GM18858 (cell line): ENCODE results near the gene LAMTOR4.

Source experiments
- ATAC-seq: cut with Tn5 transposase; IDR thresholded peaks from one replicate; pipeline ENCODE4 v1.9.1; 2021; ENCODE audit not compliant: unreplicated experiment

Gene LAMTOR4

DNA sequence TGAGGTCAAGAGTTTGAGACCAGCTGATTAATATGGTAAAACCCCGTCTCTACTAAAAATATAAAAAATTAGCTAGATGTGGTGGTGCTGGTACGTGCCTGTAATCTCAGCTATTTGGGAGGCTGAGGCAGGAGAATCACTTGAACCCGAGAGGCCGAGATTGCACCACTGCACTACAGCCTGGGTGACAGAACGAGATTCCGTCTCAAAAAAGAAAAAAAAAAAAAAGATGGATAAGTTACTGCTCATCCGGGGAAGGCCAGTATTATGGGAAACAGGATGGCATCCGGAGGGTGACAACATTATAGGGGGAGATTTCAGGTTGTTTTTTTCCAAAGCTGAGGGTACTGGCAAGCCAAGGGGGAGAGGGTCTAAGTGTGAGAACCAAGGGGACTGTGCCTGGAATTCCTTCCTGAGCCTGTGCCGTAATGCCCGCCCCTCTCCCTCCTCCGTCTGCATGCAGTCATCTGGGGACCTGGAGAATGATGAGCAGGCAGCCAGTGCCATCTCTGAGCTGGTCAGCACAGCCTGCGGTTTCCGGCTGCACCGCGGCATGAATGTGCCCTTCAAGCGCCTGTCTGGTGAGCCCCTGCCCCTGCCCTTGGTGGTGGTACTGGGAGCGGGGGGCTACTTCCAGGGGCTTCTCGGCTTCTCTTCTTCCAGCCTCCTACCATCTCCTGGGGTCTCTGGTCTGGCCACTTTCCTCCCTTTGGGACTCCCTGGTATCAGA, 4.4 kb downstream of the LAMTOR4 start:
- ATAC-seq: no peak

DNA sequence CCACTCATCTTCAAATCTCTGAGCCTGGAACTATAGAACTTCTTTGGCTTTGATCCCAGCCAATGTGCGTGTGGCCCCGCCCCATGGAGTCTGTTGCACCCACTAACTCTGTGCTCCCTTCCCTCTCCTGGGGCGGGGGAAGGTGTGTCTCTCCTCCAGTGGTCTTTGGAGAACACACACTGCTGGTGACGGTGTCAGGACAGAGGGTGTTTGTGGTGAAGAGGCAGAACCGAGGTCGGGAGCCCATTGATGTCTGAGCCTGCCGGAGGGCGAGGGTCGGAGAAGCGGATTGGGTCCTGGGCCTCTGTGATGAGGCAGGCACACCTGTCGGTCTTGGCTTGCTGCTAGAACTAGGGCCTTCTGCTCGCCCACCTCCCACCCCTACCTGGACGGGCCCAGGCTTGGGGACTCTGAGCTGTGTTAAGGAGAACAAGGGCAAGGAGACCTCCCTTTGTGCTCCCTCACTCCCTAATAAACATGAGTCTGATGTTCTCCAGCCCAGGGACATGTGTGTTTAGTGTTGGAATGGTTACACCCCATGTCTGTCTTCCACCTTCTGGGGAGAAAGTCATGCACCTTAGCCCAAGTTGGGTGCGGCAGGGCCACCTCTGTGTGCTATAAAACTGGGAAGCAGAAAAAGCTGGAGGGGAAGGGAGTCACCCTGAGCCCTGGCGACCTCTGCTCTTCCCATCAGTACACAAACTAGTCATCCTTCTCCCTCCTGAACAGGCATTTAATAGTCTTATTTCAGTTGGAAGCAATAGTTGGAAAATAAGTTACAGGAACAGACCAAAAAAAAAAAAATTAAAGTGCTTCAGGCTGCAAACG, 5.2 kb downstream of the LAMTOR4 start:
- no peak for ATAC-seq

DNA sequence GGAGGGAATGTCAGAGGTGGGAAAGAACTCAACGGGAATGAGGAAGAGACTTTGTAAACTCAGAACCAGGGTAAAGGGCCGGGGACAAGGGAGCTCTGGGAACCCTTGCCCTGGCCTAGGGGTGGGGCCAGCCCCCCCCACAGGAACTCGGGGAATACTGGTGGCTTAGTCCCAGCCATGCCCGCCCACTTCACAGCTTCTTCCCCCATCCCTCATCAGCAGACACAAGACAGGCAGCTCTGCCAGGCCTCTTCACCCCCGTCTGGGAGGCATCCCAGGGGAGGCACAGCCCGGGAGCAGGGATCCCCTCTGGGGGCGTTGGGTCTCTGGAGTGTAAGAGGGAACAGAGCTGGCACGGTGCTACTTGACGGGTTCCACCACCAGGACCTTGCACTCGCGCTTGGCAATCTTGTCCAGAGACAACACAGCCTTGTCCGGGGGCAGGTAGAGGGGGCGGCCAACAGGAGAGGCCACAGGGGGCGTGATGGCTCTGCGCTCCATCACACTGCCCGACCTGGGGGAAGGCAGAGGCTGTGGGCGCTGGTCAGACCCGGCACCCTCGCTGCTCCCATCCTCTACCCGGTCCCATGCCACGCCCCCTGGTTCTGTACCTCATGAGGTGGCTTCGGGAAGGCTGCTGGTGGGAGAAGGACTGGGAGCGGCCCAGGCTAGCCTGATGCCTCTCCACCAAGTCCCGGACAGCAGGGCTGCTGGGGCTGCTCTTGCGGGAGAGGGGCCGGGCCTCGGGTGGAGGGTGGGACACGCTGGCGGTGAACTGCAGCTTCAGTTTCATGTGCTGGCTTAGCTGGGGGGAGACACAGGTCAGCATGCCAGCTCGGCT, 6.2 kb downstream of the LAMTOR4 start:
- ATAC-seq: no peak

DNA sequence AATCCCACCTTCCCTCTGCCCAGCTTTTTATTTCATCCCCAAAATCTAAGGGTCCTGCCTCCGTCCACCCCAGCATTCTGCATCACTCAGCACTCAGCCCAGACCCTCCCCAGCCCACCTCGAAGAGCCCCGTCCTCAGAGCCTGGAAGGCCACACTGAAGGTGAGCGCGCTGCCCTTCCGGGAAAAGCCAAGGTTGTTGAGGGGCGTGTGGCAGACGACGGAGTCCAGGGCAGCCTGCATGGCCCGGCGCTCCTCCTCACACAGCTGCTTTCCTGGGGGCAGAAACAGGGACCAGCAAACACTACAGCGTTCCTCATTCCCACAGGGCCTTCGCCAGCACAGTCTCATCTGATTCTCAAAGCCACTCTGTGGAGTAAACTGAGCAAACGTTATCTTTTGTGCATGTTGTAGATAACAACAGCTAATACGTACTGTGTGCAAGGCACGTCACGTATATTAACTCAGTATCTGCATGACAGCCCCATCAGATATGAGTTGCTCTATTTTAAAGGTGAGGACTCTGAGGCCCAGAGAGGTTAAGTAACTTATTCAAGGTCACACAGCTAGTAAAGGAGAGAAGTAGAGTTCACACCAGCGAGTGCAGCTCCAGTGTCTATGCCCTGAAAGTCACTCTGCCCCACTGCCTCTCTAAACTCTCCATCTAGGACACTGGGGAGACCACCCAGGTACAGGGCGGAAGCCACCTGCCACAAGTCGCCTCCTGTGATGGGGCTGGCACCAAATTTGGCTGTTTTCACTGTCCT, 7.0 kb downstream of the LAMTOR4 start:
- no peak for ATAC-seq

DNA sequence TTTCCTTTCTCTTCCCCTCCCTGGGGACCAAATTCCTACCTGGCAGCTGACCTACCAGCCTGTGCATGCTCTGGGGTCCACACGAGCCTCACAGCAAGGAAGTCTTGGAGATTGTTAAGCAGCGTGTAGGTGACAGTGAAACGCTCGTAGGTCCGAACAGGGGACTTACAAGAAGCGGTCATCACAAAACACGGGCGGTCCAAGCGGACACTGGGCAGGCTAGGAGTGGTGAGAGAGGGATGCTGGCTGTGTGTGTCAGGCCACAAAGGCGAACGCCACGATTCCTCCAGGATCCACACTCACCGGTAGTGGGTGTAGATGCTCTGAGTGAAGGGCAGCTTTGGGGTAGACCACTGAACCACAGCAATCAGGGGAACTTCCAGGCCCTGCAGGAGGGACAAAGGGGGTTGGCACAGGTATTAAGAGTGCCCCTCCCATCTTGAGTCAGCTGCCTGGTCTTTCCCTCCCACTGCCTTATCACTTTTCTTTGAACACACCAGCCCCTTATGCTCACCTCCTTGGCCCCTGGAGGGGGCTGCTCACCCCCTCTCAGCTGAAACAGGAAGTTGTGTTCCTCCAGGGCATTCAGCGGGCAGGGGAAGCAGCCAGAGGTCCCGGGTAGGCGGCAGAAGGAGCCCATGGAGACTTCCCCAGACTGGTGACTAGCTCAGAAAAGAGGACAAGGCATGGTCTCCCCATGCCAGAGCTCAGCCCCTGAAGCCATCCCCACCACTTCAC, 7.8 kb downstream of the LAMTOR4 start:
- ATAC-seq: no peak

DNA sequence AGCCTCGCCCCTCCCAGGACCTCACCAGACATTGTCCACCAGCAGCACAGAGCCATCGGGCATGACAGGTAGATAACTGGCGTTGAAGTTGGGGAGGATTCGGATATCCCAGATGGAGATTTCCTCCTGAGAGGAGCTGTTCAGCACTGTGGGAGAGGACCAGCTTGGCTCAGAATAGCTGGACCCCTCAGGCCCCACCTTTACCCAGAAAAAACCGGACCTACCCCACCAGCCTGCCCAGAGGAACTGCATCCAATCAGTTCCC, 8.3 kb downstream of the LAMTOR4 start:
- ATAC-seq: no peak

DNA sequence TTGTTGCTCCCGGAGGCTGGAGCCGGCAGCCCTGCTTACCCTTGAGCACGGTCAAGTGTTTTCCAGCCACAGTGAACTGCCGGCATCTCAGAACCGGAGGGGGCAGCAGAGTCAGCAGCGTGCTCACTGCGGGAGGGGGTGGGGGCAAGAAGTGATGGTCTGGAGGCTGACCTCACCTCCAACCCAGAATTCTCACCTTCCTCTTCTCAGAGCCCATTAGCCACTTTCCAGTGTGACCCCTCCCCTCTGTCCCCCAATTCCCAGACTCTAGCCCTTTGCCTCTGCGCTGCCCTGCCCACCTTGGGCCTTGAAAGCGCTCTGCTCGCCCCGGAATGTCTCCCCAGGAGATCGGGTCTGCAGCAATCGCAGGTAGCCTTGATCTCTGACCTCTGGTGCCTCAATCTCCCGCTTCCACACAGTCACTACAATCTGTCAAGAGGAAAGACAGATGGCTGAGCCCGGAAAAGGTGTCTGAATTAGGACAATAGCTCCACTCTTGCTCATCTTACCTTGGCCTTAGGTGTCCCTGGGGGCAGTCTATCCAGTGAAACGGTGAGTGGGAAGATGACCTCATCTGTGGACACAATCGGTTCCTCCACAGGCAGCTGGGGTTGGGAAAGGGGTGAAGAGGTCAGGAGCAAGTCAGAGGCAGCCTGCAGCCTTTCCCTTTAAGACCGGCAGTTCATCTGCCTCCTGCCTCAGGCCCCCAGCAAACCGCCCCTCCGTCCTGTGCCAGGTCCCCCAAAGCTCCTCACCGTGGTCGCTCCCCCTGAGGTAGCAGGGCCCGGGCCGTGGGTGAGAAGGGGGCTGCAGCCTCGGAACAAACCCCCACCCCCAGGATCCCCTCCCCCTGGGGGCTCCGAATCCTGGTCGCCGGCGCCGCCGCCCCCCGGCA, 8.9 kb downstream of the LAMTOR4 start:
- no peak for ATAC-seq

DNA sequence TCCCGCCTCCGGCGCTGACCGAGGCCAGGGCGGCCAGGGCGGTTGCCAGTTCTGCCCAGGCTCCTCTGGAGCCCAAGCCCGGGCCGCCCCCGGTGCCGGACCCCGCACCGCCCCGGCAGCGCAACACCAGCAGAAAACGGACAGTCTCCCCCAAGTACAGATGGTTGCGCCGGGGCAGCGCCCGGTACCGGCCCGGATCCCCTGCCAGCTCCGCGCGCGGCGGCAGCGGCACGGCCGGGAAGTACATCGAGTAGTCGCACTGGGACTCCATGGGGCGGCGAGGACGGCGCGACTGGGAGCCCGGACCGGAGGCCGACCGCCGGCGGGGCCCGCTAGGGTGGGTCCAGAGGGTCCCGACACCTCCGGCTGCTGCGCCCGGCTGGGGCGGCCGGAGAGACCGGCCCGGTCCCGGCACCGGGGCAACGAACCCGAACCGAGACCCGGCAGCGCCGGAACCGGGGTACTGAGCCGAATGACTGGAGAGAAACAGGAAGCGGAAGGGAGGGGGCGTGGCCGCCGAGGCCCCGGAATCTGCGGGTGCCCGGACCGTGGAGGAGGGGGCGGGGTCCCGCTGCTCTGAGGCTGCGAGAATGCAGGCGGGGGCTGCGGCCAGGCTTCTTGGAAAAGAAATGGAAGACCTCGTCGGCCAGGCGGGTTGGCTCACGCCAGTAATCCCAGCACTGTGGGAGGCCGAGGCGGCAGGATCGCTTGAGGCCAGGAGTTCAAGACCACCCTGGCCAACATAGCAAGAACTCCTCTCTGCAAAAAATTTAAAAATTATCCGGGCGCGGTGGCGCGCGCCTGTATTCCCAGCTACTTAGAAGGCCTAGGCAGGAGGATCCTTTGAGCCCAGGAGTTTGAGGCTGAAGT, 9.7 kb downstream of the LAMTOR4 start, which contains the start of gene TRAPPC14:
Gene TRAPPC14 (minus strand): TSS at position 495 of the 870 bp plus-strand sequence. CDS start 224 bp downstream, at position 271.
- peak; percentile 80 for ATAC-seq

DNA sequence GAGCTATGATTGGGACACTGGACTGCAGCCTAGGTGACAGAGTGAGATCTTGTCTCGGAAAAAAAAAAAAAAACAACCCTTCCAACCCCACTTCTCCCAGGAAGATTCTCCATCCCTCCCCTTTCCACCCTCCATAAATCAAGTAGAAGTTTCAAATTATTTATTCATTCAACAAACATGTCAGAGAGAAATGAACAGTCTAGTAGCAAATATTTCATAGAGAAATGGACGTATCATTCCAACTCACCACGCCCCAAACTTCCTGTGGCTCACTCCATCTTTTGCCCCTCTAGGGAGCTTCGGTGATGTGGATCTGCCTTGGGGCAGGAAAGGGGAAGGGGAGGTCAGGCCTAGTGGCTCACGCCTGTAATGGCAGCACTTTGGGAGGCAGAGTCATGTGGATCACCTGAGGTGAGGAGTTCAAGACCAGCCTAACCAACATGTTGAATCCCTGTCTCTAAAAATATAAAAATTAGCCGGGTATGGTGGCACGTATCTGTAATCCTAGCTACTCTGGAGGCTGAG, 10.4 kb downstream of the LAMTOR4 start:
- no peak for ATAC-seq

DNA sequence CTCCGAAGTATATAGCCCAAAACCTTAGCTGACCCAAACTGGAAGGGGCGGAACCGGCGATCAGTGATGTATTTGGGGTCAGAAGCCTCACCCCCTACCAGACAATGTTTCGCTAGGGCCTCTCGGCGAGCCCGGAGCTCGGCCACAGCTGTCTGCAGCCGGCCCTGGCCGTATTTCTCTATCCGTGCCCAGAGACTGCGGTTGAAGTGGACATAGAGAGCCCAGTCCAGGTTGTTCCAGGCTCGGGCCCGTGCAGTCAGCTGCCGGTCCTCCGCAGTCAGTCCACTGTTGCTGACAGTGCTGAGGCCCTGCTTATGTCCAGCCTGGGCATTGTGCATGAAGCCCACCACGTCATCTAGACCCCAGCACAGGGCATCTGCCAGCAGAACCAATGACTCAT, 11.3 kb downstream of the LAMTOR4 start:
- no peak for ATAC-seq

DNA sequence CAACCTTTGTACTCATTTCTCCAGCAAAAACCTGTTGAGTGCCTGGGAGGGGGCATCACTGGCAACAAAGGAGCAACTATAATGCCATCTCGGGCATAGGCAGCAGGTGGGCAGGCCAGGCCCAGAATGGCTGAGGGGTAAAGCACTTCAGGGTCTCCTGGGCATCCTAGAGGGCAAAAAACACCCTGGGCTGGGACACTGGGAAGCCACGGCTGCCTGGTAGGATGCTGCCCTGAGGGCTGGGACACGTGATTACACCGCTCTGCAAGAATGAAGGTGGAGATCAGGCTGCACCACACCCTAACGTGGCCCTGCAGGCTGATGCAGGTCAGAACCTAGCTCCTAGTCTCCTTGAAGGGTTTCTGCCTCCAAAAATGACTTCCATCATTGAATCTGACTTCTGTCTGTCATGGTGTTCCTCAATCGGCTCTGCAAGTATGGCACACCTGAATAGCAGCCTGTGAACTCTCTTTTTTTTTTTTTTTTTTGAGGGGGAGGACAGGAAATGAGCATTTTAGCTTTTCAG, 14.4 kb downstream of the LAMTOR4 start:
- no peak for ATAC-seq

DNA sequence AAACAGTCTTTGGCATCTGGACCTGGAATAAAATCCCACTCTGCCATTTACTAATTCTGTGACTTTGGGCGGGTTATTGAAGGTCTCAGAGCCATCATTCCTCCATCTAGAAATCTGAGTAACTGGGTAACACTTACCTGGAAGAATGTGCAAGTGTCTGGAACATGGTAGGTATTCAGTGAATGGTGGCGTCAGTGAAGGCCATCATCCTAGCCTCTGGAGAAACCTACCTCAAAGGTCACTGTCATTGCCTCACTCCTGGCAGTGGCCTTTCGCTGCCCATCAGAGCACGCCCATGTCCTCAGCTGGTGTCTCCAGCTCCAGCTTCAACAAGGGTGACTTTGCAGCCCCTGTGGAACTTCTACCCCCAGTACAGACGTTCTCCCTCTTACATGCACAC, 15.2 kb downstream of the LAMTOR4 start:
- ATAC-seq: no peak

DNA sequence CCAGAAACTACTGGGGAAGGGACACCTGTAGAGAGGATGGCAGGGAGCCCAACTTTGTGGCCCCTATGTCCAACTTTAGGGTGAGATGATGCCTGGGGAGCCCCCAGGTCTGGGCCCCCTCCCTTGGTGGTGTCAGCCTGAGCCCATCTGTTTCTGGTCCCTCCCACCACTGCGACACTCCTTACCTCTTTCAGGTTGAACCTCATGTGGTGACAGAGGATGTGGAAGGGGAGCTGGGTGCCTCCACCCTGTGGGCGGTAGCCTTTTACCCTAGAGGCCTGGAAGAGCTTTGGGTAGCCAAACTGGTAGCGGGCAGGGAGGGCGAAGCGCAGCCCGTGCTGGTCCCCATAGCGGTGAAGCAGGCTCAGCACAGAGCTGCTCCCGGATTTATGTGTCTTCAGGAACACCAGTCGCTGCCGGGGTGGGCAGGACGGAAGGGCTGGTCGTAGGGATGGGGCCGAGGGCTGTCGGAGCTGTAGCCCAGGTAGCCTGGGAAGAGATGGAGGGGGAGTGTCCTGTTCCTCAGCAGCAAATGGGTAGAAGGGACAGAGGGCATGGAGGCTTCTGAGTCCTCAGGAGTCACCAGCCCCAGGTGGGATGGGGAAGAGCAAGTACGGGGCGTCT, 17.7 kb downstream of the LAMTOR4 start:
- ATAC-seq: no peak

DNA sequence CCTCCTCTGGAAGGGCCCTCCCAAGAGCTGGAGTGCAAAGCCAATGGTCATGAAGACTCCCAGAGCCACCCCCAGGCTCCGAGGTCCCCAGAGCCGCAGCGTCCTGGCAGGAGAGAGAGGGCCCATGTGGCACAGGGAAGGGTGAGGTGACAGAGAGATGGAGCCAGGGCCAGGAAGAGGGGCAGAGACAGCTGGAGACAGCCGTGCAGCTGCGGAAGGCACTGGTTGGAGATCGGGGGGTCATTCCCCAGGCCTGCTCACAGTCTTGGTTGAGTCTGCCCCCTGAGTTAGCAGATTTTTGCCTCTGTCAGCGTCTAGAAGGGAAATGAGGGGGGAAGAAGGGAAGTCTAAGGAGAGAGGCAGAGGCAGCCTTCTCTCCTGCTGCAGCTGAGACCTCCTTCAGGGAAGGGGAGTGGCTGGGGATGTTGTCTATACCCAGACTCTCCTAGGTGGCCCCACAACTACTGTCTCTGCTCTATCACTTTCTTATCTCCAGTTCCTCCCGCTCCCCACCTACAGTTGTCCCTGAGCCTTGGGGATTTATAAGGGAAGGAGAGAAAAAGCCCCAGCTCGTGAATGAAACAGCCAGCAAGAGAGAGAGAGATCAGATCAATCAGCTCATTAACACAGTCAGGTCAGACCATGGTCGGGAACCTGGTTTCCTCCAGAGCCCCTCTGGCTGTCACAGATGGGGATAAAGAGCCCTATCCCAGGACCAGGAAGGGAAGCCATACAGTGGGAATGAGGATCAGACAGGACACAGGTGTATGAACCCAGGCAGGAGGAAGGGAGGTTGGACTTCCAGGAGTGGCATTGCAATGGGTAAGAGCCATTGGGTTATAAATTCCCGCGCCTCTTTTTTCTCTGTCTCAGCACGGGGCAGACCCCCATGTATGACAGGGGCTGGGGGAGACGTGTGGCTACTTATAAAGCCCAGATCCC, 18.5 kb downstream of the LAMTOR4 start:
- no peak for ATAC-seq

DNA sequence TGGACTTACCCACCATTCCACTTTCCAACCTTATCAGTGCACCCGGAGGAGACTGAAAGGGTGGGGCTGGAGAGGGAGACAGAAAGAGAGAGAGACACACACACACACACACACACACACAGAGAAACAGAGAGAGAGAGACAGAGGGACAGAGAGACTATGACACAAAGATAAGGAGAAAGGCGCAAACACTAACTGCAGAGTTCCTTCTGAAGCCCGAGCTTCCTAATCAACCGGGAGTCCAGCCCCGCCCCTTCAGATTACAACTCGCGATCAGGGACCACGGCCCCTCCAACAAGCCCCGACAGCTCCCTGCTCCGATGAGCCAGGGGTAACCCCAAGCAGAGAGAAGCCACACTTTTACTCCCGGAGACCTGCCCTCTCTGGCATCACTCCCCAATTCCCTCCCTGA, 19.2 kb downstream of the LAMTOR4 start:
- ATAC-seq: no peak

DNA sequence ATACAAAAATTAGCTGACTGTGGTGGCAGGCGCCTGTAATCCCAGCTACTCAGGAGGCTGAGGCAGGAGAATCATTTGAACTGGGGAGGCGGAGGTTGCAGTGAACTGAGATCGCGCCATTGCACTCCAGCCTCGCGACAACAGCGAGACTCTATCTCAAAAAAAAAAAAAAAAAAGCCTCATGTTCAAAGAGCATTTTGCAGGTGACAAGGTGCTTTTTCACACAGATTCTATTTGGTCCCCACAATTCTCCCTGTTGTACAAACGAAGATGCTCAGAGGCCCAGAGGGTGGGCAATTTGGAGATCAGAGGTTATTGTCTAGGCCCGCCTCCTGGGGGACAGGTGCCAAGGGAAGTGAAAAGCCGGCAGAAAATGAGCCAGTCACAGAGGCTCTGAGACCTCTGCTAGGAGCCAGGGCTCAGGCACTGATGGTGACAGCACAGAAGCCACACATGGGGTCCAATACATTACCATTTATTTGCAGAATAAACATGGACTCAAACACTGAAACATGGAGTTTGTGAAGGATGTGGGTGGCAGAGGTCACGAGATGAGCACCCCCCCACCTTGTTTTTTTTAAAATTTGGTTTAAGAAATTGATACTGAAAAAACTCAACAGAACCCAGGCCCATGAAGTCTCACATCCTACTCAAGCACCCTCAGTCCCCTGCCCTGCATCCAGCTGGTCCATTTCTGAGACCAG, 20.6 kb downstream of the LAMTOR4 start:
- ATAC-seq: no peak
